ENCODE measurements around the gene PDE12. TPM values are rescaled to one million over a fixed set of nuclear protein-coding genes. Genes with fewer than 3 reads are reported as not detected.

The PDE12 gene
- total RNA-seq, 2 donors from 2014 or later: 7.5 to 13.5 TPM

DNA sequence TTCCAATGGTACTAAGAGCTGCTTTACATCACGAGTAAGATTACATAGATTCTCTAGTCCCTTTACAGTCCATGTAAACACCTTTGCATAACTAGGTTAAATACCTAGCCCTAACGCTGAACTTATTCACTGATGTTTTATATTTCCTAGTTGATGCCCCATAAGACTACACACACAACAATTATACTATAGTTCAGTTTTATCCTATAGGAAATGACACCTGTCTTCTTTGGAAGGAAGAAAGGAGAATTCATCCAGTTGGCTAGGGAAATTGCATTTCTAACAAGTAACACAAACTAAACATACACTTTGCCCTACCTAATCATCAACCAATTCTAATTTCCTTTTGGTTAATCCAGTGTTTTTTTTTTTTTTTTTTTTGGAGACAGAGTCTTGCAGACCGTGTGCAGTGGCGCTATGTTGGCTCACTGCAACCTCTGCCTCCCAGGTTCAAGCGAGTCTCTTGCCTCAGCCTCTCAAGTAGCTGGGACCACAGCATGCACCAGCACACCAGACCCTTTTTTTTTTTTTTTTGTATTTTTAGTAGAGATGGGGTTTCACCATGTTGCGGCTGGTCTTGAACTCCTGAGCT lies 13.9 kb downstream of the PDE12 start:
- Histone ChIP-seq H3K4me3 (no peak overlapping the region), H3K9me3 (no peaks in the 10 kb centered on the region), H3K36me3 (replicated peaks in 1 of 2; ENCODE audit: insufficient read depth in 1 of 2, low read depth in 2 of 2) (peaks cover 8 to 12% of the 10 kb centered on the region in 2 donors), H3K27ac (no peak overlapping the region), H3K4me1 (peaks cover 15% of the 10 kb centered on the region), H3K27me3 (no peaks in the 10 kb centered on the region)
- no peak for DNase-seq
- WGBS, 2 donors: 72 to 74% methylated on average over 6 of the region's 6 CpGs
- no peak for TF ChIP-seq POLR2A (IDR thresholded peaks at IDR 0.05)
- TF ChIP-seq, protein P1, sequence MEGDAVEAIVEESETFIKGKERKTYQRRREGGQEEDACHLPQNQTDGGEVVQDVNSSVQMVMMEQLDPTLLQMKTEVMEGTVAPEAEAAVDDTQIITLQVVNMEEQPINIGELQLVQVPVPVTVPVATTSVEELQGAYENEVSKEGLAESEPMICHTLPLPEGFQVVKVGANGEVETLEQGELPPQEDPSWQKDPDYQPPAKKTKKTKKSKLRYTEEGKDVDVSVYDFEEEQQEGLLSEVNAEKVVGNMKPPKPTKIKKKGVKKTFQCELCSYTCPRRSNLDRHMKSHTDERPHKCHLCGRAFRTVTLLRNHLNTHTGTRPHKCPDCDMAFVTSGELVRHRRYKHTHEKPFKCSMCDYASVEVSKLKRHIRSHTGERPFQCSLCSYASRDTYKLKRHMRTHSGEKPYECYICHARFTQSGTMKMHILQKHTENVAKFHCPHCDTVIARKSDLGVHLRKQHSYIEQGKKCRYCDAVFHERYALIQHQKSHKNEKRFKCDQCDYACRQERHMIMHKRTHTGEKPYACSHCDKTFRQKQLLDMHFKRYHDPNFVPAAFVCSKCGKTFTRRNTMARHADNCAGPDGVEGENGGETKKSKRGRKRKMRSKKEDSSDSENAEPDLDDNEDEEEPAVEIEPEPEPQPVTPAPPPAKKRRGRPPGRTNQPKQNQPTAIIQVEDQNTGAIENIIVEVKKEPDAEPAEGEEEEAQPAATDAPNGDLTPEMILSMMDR (IDR thresholded peaks at IDR 0.05): no peak
- intact Hi-C loops (cut with DNase I): no loop called here
- ATAC-seq: no peak

DNA sequence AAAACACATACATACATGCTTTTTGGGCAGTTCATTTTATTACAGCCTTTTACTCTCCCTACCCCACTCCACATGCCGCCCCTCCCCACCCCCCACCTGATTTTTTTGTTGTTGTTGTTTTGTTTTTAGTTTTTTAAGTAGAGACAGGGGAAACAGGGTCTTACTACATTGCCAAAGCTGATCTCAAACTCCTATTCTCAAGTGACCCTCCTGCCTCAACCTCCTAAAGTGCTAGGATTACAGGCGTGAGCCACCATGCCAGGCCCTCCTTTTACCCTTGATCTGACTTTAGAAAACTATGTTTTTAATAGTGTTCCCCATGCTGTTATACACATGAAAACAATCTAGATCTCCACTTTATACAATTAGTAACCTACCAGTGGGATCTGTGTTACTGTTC lies 14.8 kb downstream of the PDE12 start:
- Histone ChIP-seq H3K36me3 (replicated peaks in 1 of 2; ENCODE audit: insufficient read depth in 1 of 2, low read depth in 2 of 2) (peaks cover 10 to 12% of the 10 kb centered on the region in 2 donors), H3K9me3 (no peaks in the 10 kb centered on the region), H3K4me3 (no peak overlapping the region), H3K27ac (no peak overlapping the region), H3K4me1 (peaks cover 15% of the 10 kb centered on the region), H3K27me3 (no peaks in the 10 kb centered on the region)
- ATAC-seq (no peak), DNase-seq (no peak)
- no peak for TF ChIP-seq POLR2A (IDR thresholded peaks at IDR 0.05)
- TF ChIP-seq, protein P1 (IDR thresholded peaks at IDR 0.05): no peak
- 93 to 97% methylated on average over 2 of the region's 2 CpGs for WGBS, 2 donors
- intact Hi-C loops (cut with DNase I): no loop called here

DNA sequence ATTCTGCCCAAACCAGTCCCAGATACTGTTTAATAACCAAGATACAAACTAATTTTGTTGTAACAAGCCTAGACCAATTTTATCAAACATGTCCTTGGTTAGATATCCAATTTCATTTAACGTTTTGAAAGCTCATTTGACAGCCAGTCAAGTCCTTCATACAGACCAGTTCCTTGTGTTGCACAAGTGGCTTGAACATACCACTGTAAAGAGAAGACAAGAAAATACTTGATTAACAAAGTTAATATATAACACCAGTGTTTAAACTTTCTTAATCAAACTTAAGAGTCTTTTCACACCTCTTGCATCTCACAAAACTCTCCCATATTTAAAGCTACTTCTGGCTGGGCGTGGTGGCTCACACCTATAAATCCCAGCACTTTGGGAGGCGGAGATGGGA lies 16.0 kb downstream of the PDE12 start:
- Histone ChIP-seq H3K27me3 (no peaks in the 10 kb centered on the region), H3K4me3 (no peak overlapping the region), H3K27ac (peak overlapping the region in 2 of 4 donors; percentile 3 to 38), H3K36me3 (replicated peaks in 1 of 2; ENCODE audit: insufficient read depth in 1 of 2, low read depth in 2 of 2) (peaks cover 10 to 12% of the 10 kb centered on the region in 2 donors), H3K4me1 (peaks cover 25% of the 10 kb centered on the region), H3K9me3 (no peaks in the 10 kb centered on the region)
- no peak for DNase-seq
- TF ChIP-seq, protein P1 (IDR thresholded peaks at IDR 0.05): no peak
- TF ChIP-seq POLR2A (IDR thresholded peaks at IDR 0.05): no peak
- peak; percentile 18 for ATAC-seq
- intact Hi-C loops (cut with DNase I): no loop called here
- WGBS, 2 donors: 56 to 66% methylated on average over 3 of the region's 3 CpGs

DNA sequence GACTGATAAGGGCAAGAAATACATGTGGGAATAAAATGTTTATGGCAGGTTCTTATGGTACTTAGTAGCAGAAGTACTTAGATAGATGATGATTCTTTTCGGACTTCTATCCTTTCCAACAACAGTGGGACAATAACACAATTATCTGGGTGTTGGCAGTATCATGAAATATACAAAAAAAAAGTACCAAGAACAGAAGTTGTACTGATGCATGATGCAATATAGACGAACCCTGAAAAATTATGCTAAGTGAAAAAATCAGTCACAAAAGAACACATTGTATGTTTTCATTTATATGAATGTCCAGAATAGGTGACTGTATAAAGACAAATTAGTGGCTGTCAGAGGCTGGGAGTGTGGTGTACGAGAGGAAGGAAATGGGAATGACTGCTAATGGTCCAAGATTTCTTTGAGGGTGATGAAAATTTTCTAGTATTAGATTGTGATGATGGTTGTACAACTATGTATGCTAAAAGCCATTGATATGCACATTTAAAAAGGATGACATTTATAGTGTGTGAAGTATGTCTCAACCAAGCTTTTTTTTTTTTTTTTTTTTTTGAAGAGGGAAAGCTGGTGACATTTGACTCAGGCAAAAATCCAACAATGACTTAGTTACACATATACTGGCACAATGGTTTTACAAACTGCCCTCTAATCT lies 20.0 kb downstream of the PDE12 start:
- no peaks in the 10 kb centered on the region for H3K27me3 ChIP-seq
- H3K9me3 ChIP-seq: no peaks in the 10 kb centered on the region
- ATAC-seq: no peak
- no peak for TF ChIP-seq POLR2A (IDR thresholded peaks at IDR 0.05)
- TF ChIP-seq, protein P1 (IDR thresholded peaks at IDR 0.05): no peak
- WGBS, 2 donors: 62 to 65% methylated on average over 3 of the region's 3 CpGs
- peaks cover 12 to 13% of the 10 kb centered on the region in 2 donors for H3K36me3 ChIP-seq (replicated peaks in 1 of 2; ENCODE audit: insufficient read depth in 1 of 2, low read depth in 2 of 2)
- intact Hi-C loops (cut with DNase I): no loop called here
- peaks cover 40% of the 10 kb centered on the region for H3K4me1 ChIP-seq
- peak overlapping the region in 1 of 4 donors; percentile 38 for H3K27ac ChIP-seq
- no peak for DNase-seq
- H3K4me3 ChIP-seq: no peak overlapping the region

DNA sequence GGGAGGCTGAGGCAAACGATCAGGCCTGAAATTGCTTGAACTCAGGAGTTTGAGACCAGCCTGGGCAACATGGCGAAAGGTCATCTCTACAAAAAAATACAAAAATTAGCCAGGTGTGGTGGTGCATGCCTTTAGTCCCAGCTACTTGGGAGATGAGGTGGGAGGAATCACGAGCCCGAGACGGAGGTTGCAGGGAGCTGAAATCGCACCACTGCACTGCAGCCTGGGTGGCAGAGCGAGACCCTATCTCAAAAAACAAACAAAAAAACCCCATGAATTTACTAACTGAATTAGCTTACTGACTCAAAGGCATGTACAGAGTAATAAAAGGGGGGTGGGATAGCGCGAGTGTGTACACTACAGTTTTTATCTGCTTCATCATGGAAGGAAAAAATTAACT lies 21.7 kb downstream of the PDE12 start:
- H3K27ac ChIP-seq: no peak overlapping the region
- DNase-seq (no peak), ATAC-seq (no peak)
- H3K36me3 ChIP-seq (replicated peaks in 1 of 2; ENCODE audit: insufficient read depth in 1 of 2, low read depth in 2 of 2): peaks cover 12 to 13% of the 10 kb centered on the region in 2 donors
- peaks cover 29% of the 10 kb centered on the region for H3K4me1 ChIP-seq
- 77 to 85% methylated on average over 9 of the region's 9 CpGs for WGBS, 2 donors
- no peak overlapping the region for H3K4me3 ChIP-seq
- no peaks in the 10 kb centered on the region for H3K27me3 ChIP-seq
- no peak for TF ChIP-seq POLR2A (IDR thresholded peaks at IDR 0.05)
- TF ChIP-seq, protein P1 (IDR thresholded peaks at IDR 0.05): no peak
- intact Hi-C loops (cut with DNase I): no loop called here
- no peaks in the 10 kb centered on the region for H3K9me3 ChIP-seq

Measured in body of pancreas (tissue), 4 donors.